NCI-H446 (cell line): ENCODE data around the gene AJM1.

Source experiments
- DNase-seq, 2 experiments: peaks; one replicate each; lab custom pipeline; 2025; lab: John Stamatoyannopoulos, UW

The AJM1 gene

GRCh38 chr9:136808075-136808805 lies 34.0 kb upstream of the AJM1 start:
- DNase-seq: no peak

- DNase-seq: no peak
Observed at GRCh38 chr9:136808806-136809158, 33.5 kb upstream of the AJM1 start.

- no peak for DNase-seq
Observed at GRCh38 chr9:136814725-136815421, 27.4 kb upstream of the AJM1 start.

- no peak for DNase-seq
Observed at GRCh38 chr9:136815422-136815782, 26.9 kb upstream of the AJM1 start.

- DNase-seq: no peak
Observed at GRCh38 chr9:136820971-136821825, 21.1 kb upstream of the AJM1 start.

- no peak for DNase-seq
Observed at GRCh38 chr9:136821826-136822544, 20.3 kb upstream of the AJM1 start.

- no peak for DNase-seq
Observed at GRCh38 chr9:136823136-136824046, 18.9 kb upstream of the AJM1 start.

- no peak for DNase-seq
Observed at GRCh38 chr9:136824496-136825225, 17.6 kb upstream of the AJM1 start.

GRCh38 chr9:136825295-136826187 lies 16.7 kb upstream of the AJM1 start:
- no peak for DNase-seq

- no peak for DNase-seq
Observed at GRCh38 chr9:136826188-136826541, 16.1 kb upstream of the AJM1 start.

- no peak for DNase-seq
Observed at GRCh38 chr9:136826703-136827582, 15.3 kb upstream of the AJM1 start.

- DNase-seq: no peak
Observed at GRCh38 chr9:136827794-136828473, 14.3 kb upstream of the AJM1 start.

- no peak for DNase-seq
Observed at GRCh38 chr9:136828474-136829140, 13.7 kb upstream of the AJM1 start.

GRCh38 chr9:136829412-136829811 lies 12.9 kb upstream of the AJM1 start:
- DNase-seq: no peak

- DNase-seq: no peak
Observed at GRCh38 chr9:136829981-136830885, 12.0 kb upstream of the AJM1 start.

- DNase-seq: no peak
Observed at GRCh38 chr9:136831002-136831719, 11.1 kb upstream of the AJM1 start.
